ENCODE results near the gene NCAPD2.

DNA sequence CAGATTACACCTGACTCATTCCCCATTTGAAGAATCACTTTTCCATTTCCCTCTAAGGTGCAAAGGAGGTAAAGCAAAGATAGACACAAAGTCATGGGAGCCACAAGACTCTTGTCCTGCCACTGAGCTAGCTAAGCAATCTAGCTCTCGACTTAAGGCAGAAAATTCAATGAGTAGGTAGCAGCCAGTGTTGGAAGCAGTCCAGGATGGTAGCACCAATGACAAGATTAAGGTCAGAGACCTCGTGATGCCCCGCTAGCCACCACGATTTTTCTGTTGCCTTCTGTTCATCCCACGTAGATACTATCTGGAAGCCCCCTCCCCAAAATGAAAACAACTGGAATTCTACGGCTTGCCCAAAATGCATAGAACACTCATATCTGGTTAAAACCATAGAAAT is 24.8 kb upstream of the NCAPD2 start:
- TF ChIP-seq, protein P1, sequence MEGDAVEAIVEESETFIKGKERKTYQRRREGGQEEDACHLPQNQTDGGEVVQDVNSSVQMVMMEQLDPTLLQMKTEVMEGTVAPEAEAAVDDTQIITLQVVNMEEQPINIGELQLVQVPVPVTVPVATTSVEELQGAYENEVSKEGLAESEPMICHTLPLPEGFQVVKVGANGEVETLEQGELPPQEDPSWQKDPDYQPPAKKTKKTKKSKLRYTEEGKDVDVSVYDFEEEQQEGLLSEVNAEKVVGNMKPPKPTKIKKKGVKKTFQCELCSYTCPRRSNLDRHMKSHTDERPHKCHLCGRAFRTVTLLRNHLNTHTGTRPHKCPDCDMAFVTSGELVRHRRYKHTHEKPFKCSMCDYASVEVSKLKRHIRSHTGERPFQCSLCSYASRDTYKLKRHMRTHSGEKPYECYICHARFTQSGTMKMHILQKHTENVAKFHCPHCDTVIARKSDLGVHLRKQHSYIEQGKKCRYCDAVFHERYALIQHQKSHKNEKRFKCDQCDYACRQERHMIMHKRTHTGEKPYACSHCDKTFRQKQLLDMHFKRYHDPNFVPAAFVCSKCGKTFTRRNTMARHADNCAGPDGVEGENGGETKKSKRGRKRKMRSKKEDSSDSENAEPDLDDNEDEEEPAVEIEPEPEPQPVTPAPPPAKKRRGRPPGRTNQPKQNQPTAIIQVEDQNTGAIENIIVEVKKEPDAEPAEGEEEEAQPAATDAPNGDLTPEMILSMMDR (IDR thresholded peaks at IDR 0.05; ENCODE audit: low read depth, low read length) = no peak
- no peak for TF ChIP-seq EZH2phosphoT487 (IDR thresholded peaks at IDR 0.05; ENCODE audit: low read depth)
